Activated naive CD4-positive, alpha-beta T cell treated with anti-CD3 and anti-CD28 coated beads, Interleukin-2, amount 50 U/mL, for 72 hours (primary cell): ENCODE measurements around the gene RCAN2. TPM values are rescaled to one million over a fixed set of nuclear protein-coding genes. Genes with fewer than 3 reads are reported as not detected.

Experiments used
- ATAC-seq, 2 donors: fragments of 150-1000 bp; cut with Tn5 transposase; 2 replicates each; pipeline ENCODE4 v1.10.0; 2021; ENCODE audit warnings: mild to moderate bottlenecking in 2 of 2, moderate library complexity in 2 of 2
- DNase-seq, 2 donors: peaks; one replicate each; pipeline ENCODE4 v3.0.0; 2021 to 2022; ENCODE audit warnings: low spot score in 2 of 2
- H3K27ac Mint-ChIP-seq, 2 donors: one replicate each; pipeline ENCODE4 v1.8.0; 2022; ENCODE audit warnings: mild to moderate bottlenecking in 2 of 2, mixed read lengths in 2 of 2
- H3K36me3 Mint-ChIP-seq, 2 donors: one replicate each; pipeline ENCODE4 v1.8.0; 2022; ENCODE audit warnings: mixed read lengths in 2 of 2
- H3K9me3 Mint-ChIP-seq, 2 donors: one replicate each; pipeline ENCODE4 v1.8.0; 2022; ENCODE audit warnings: mixed read lengths in 2 of 2
- total RNA-seq, 2 donors: library from RNA; stranded (reverse); gene quantifications; one replicate each; pipeline ENCODE4 v1.2.3, GENCODE V29; 2022

RCAN2 gene
- total RNA-seq, 2 donors from 2014 or later = 0.74 TPM; not detected in 1

- ATAC-seq (no peak), DNase-seq (no peak)
- H3K36me3 Mint-ChIP-seq = no peaks in the 10 kb centered on the region
- peak overlapping the region in 1 of 2 donors; percentile 56 for H3K27ac Mint-ChIP-seq
- no peaks in the 10 kb centered on the region for H3K9me3 Mint-ChIP-seq
Observed at GRCh38 chr6:46244670-46245069, 246.6 kb downstream of the RCAN2 start.

GRCh38 chr6:46243754-46244153, 247.5 kb downstream of the RCAN2 start:
- H3K27ac Mint-ChIP-seq = no peak overlapping the region
- H3K9me3 Mint-ChIP-seq = no peaks in the 10 kb centered on the region
- H3K36me3 Mint-ChIP-seq = no peaks in the 10 kb centered on the region
- no peak for DNase-seq
- no peak for ATAC-seq

- ATAC-seq (no peak), DNase-seq (no peak)
- H3K9me3 Mint-ChIP-seq = no peaks in the 10 kb centered on the region
- H3K36me3 Mint-ChIP-seq = no peaks in the 10 kb centered on the region
- H3K27ac Mint-ChIP-seq = no peak overlapping the region
Observed at GRCh38 chr6:46242921-46243320, 248.3 kb downstream of the RCAN2 start.

GRCh38 chr6:46240866-46241565, 250.2 kb downstream of the RCAN2 start:
- DNase-seq (no peak), ATAC-seq (no peak)
- H3K9me3 Mint-ChIP-seq = no peaks in the 10 kb centered on the region
- no peak overlapping the region for H3K27ac Mint-ChIP-seq
- no peaks in the 10 kb centered on the region for H3K36me3 Mint-ChIP-seq

GRCh38 chr6:46236752-46237151, 254.5 kb downstream of the RCAN2 start:
- ATAC-seq (no peak), DNase-seq (no peak)
- Mint-ChIP-seq H3K27ac (no peak overlapping the region), H3K36me3 (no peaks in the 10 kb centered on the region), H3K9me3 (no peaks in the 10 kb centered on the region)

- DNase-seq = no peak
- Mint-ChIP-seq H3K27ac (no peak overlapping the region), H3K9me3 (peaks cover 5 to 6% of the 10 kb centered on the region in 2 donors), H3K36me3 (peaks cover 0 to 7% of the 10 kb centered on the region in 2 donors)
- no peak for ATAC-seq
Observed at GRCh38 chr6:46235242-46235641, 256.0 kb downstream of the RCAN2 start.

GRCh38 chr6:46234700-46235099, 256.5 kb downstream of the RCAN2 start:
- ATAC-seq = no peak
- DNase-seq = no peak
- Mint-ChIP-seq H3K27ac (no peak overlapping the region), H3K9me3 (peaks cover 5 to 6% of the 10 kb centered on the region in 2 donors), H3K36me3 (peaks cover 0 to 10% of the 10 kb centered on the region in 2 donors)

- H3K9me3 Mint-ChIP-seq = peaks cover 10% of the 10 kb centered on the region in 2 donors
- DNase-seq (no peak), ATAC-seq (no peak)
- H3K36me3 Mint-ChIP-seq = peaks cover 0 to 12% of the 10 kb centered on the region in 2 donors
- no peak overlapping the region for H3K27ac Mint-ChIP-seq
Observed at GRCh38 chr6:46234156-46234556, 257.1 kb downstream of the RCAN2 start.

- peaks cover 10 to 12% of the 10 kb centered on the region in 2 donors for H3K9me3 Mint-ChIP-seq
- H3K27ac Mint-ChIP-seq = no peak overlapping the region
- H3K36me3 Mint-ChIP-seq = peaks cover 0 to 12% of the 10 kb centered on the region in 2 donors
- DNase-seq (no peak), ATAC-seq (no peak)
Observed at GRCh38 chr6:46233129-46233528, 258.1 kb downstream of the RCAN2 start.

- no peak for DNase-seq
- H3K9me3 Mint-ChIP-seq = no peaks in the 10 kb centered on the region
- H3K36me3 Mint-ChIP-seq = no peaks in the 10 kb centered on the region
- ATAC-seq = no peak
- no peak overlapping the region for H3K27ac Mint-ChIP-seq
Observed at GRCh38 chr6:46222286-46222685, 269.0 kb downstream of the RCAN2 start.

- Mint-ChIP-seq H3K27ac (peak overlapping the region in 1 of 2 donors; percentile 50), H3K36me3 (no peaks in the 10 kb centered on the region), H3K9me3 (no peaks in the 10 kb centered on the region)
- ATAC-seq (peak in 1 of 2 donors; percentile 74), DNase-seq (no peak)
Observed at GRCh38 chr6:46221222-46221793, 269.9 kb downstream of the RCAN2 start.

- no peaks in the 10 kb centered on the region for H3K36me3 Mint-ChIP-seq
- peak; percentile 74 to 78 for ATAC-seq
- no peaks in the 10 kb centered on the region for H3K9me3 Mint-ChIP-seq
- H3K27ac Mint-ChIP-seq = peak overlapping the region in 1 of 2 donors; percentile 50
- no peak for DNase-seq
Observed at GRCh38 chr6:46220352-46221221, 270.7 kb downstream of the RCAN2 start.

- ATAC-seq (no peak), DNase-seq (no peak)
- no peaks in the 10 kb centered on the region for H3K36me3 Mint-ChIP-seq
- no peaks in the 10 kb centered on the region for H3K9me3 Mint-ChIP-seq
- no peak overlapping the region for H3K27ac Mint-ChIP-seq
Observed at GRCh38 chr6:46219661-46220060, 271.6 kb downstream of the RCAN2 start.

GRCh38 chr6:46218457-46218856, 272.8 kb downstream of the RCAN2 start:
- no peaks in the 10 kb centered on the region for H3K36me3 Mint-ChIP-seq
- H3K9me3 Mint-ChIP-seq = no peaks in the 10 kb centered on the region
- no peak for DNase-seq
- ATAC-seq = no peak
- H3K27ac Mint-ChIP-seq = no peak overlapping the region

- ATAC-seq = peak; percentile 68 to 71
- Mint-ChIP-seq H3K9me3 (no peaks in the 10 kb centered on the region), H3K36me3 (no peaks in the 10 kb centered on the region), H3K27ac (no peak overlapping the region)
- no peak for DNase-seq
Observed at GRCh38 chr6:46217671-46218131, 273.5 kb downstream of the RCAN2 start.

GRCh38 chr6:46216879-46217278, 274.4 kb downstream of the RCAN2 start:
- Mint-ChIP-seq H3K36me3 (no peaks in the 10 kb centered on the region), H3K9me3 (no peaks in the 10 kb centered on the region)
- no peak for ATAC-seq

GRCh38 chr6:46215777-46216176, 275.5 kb downstream of the RCAN2 start:
- Mint-ChIP-seq H3K9me3 (no peaks in the 10 kb centered on the region), H3K27ac (no peak overlapping the region), H3K36me3 (no peaks in the 10 kb centered on the region)
- no peak for DNase-seq
- ATAC-seq = no peak

More at GRCh38 chr6:46216879-46217278, 274.4 kb downstream of the RCAN2 start:
- no peak overlapping the region for H3K27ac Mint-ChIP-seq
- no peak for DNase-seq
